ENCODE results near the gene SERPINI1. TPM values are rescaled to one million over a fixed set of nuclear protein-coding genes. Genes with fewer than 3 reads are reported as not detected.
A peak's percentile ranks its signal among the peaks of the same experiment; 100 is the strongest.

Gene SERPINI1
- total and polyA plus RNA-seq, 9 of the 15 experiments (the other 6 are each of a cell fraction or from before 2014, with no cell fraction given) = 1.6 to 9.9 (median 3.5) TPM

GRCh38 chr3:167723872-167724271 lies 11.6 kb upstream of the SERPINI1 start (continued):
- peak; percentile 34 for TF ChIP-seq HDAC3 (IDR thresholded peaks at IDR 0.05; ENCODE audit: borderline replicate concordance, partially characterized antibody)
- no peak for TF ChIP-seq SLC30A9 (CRISPR knock-in tag; IDR thresholded peaks at IDR 0.05)
- no peak for TF ChIP-seq HSF4 (CRISPR knock-in tag; IDR thresholded peaks at IDR 0.05; ENCODE audit: borderline replicate concordance)
- TF ChIP-seq ZNF507 (tag; conservative IDR thresholded peaks at IDR 0.05) = no peak
- no peak for TF ChIP-seq ZNF561 (CRISPR knock-in tag; conservative IDR thresholded peaks at IDR 0.05)
- TF ChIP-seq NFIX (CRISPR knock-in tag; IDR thresholded peaks at IDR 0.05; ENCODE audit: low read depth) = no peak
- no peak for TF ChIP-seq ZNF184 (CRISPR knock-in tag; IDR thresholded peaks at IDR 0.05)
- TF ChIP-seq PHB2 (IDR thresholded peaks at IDR 0.05; ENCODE audit: low read depth) = peak; percentile 49; the same call in 1 of the 2 replicates
- TF ChIP-seq SMARCB1 (IDR thresholded peaks at IDR 0.05; ENCODE audit: insufficient read length, low read depth) = peak; percentile 35
- TF ChIP-seq SRF (CRISPR knock-in tag; IDR thresholded peaks at IDR 0.05) = peak in 1 of 2 experiments; percentile 63; a peak in 1 of 4 replicates
- TF ChIP-seq BDP1 (IDR thresholded peaks at IDR 0.05; ENCODE audit: insufficient read depth, insufficient read length) = no peak
- TF ChIP-seq AFF1 (IDR thresholded peaks at IDR 0.05; ENCODE audit: low read depth in 1 of 2, partially characterized antibody in 2 of 2) = peak in 1 of 2 experiments; percentile 35
- no peak for TF ChIP-seq MTF1 (CRISPR knock-in tag; IDR thresholded peaks at IDR 0.05; ENCODE audit: borderline replicate concordance)
- no peak for TF ChIP-seq GATAD2A (IDR thresholded peaks at IDR 0.05)
- no peak for TF ChIP-seq C11orf30 (IDR thresholded peaks at IDR 0.05; ENCODE audit: low read depth)
- TF ChIP-seq ZNF696 (CRISPR knock-in tag; conservative IDR thresholded peaks at IDR 0.05) = no peak
- no peak for TF ChIP-seq ZC3H8 (IDR thresholded peaks at IDR 0.05)
- TF ChIP-seq SP1 (CRISPR knock-in tag; IDR thresholded peaks at IDR 0.05) = no peak
- no peak for TF ChIP-seq ARID2 (IDR thresholded peaks at IDR 0.05)
- TF ChIP-seq NELFE (IDR thresholded peaks at IDR 0.05; ENCODE audit: insufficient read depth, insufficient read length) = no peak
- TF ChIP-seq THRAP3 (IDR thresholded peaks at IDR 0.05; ENCODE audit: borderline replicate concordance) = no peak
- TF ChIP-seq MLLT1 (IDR thresholded peaks at IDR 0.05) = no peak; a peak in 1 of 4 replicates

All from K562 (cell line).